Body of pancreas (tissue), 4 donors: ENCODE measurements around the gene PAK6. TPM values are rescaled to one million over a fixed set of nuclear protein-coding genes. Genes with fewer than 3 reads are reported as not detected.

ENCODE experiments used
- ATAC-seq: fragments of 150-250 bp; one replicate; pipeline ENCODE4 v1.9.1; 2016
- DNase-seq, 4 donors: peaks; one replicate each; pipeline ENCODE4 v3.0.0-alpha.2; 2019
- H3K27ac ChIP-seq, 4 donors: fragments of 200-600 bp; sonication (generic); 1 replicate in 3 of 4; 2 replicates in 1 of 4; pipeline versions ENCODE4 v1.5.1 to v1.6.1; 2016 to 2019; ENCODE audit warnings: mild to moderate bottlenecking in 1 of 4, mixed read lengths in 1 of 4, moderate library complexity in 1 of 4
- H3K27me3 ChIP-seq, 2 donors: fragments of 200-600 bp; sonication (generic); one replicate each; pipeline ENCODE4 v1.6.0; 2016; ENCODE audit warnings: mild to moderate bottlenecking in 1 of 2
- H3K36me3 ChIP-seq, 2 donors: fragments of 200-600 bp; sonication (generic); replicated peaks in 1 of 2; 2 replicates each; pipeline ENCODE4 v1.5.1; 2016; ENCODE audit warnings: low read depth in 2 of 2; ENCODE audit not compliant: insufficient read depth in 1 of 2
- H3K4me1 ChIP-seq: fragments of 200-600 bp; sonication (generic); one replicate; pipeline ENCODE4 v1.6.0; 2016
- H3K4me3 ChIP-seq, 2 donors: fragments of 200-600 bp; sonication (generic); 1 replicate in 1 of 2; 2 replicates in 1 of 2; pipeline ENCODE4 v1.5.1; 2016 to 2019
- H3K9me3 ChIP-seq, 3 donors: fragments of 200-600 bp; sonication (generic); 1 replicate in 2 of 3; 2 replicates in 1 of 3; pipeline ENCODE4 v1.5.1; 2016
- POLR2A ChIP-seq, 3 donors: fragments of 450-650 bp; IDR thresholded peaks; one replicate each; pipeline ENCODE4 v1.6.1; 2016; ENCODE audit warnings: antibody characterized with exemption in 3 of 3, mild to moderate bottlenecking in 2 of 3
- WGBS, 2 donors: methylation state at CpG; one replicate each; pipeline ENCODE4 v1.1.5; 2017; 5-methylcytosine and 5-hydroxymethylcytosine counted together
- intact Hi-C: fragments of 100-400 bp; cut with DNase I; formaldehyde crosslinking; loops from one replicate; pipeline ENCODE4 v1.15.1; 2023
- total RNA-seq, 2 donors: library from RNA; depleted of rRNA; stranded (reverse); fragments of >200 nt; gene quantifications; one replicate each; pipeline ENCODE4 v1.1.0, GENCODE V29; 2016
- TF ChIP-seq, protein P1 (sequence below), 7 experiments: fragments of 450-650 bp in 4 of 7; fragments of 200-600 bp in 3 of 7; sonication (generic) in 3 of 7; IDR thresholded peaks; one replicate each; pipeline ENCODE4 v1.5.1; 2016 to 2019; ENCODE audit warnings: antibody characterized with exemption in 7 of 7

PAK6 gene
- total RNA-seq, 2 donors from 2014 or later: 14.8 to 22.4 TPM

DNA sequence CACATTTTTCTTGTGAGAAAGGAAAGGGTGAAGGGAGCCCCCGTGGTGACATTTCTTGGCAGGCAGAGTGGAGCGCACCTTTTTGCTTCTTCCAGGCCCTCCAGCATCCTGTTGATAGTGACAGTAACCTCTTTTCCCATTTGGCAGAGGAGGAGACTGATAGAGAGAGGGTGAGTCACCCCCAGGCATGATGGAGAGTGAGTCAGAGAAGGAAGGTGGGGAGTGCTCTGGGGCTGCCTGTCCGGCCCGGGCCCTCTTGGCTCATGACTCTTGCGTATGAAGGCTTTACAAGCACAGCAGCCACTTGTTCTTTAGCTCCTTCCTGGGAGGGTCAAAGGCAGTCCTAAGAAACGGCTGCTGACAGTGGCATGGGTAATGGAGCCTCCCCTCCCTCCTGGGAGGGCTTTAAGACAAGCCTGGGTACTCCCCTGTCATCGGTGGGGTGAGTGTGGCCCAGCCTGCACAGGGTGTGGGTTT lies 28.0 kb downstream of the PAK6 start:
- WGBS, 2 donors: 73 to 78% methylated on average over 5 to 7 of the region's 7 CpGs
- ATAC-seq (no peak), DNase-seq (peak in 3 of 4 donors; percentile 33 to 55 (median 33))
- Histone ChIP-seq H3K9me3 (no peaks in the 10 kb centered on the region), H3K27ac (no peak overlapping the region), H3K4me3 (no peak overlapping the region), H3K36me3 (no peaks in the 10 kb centered on the region), H3K4me1 (peaks cover 8% of the 10 kb centered on the region), H3K27me3 (no peaks in the 10 kb centered on the region)
- no peak for TF ChIP-seq POLR2A (IDR thresholded peaks at IDR 0.05)
- TF ChIP-seq, protein P1, sequence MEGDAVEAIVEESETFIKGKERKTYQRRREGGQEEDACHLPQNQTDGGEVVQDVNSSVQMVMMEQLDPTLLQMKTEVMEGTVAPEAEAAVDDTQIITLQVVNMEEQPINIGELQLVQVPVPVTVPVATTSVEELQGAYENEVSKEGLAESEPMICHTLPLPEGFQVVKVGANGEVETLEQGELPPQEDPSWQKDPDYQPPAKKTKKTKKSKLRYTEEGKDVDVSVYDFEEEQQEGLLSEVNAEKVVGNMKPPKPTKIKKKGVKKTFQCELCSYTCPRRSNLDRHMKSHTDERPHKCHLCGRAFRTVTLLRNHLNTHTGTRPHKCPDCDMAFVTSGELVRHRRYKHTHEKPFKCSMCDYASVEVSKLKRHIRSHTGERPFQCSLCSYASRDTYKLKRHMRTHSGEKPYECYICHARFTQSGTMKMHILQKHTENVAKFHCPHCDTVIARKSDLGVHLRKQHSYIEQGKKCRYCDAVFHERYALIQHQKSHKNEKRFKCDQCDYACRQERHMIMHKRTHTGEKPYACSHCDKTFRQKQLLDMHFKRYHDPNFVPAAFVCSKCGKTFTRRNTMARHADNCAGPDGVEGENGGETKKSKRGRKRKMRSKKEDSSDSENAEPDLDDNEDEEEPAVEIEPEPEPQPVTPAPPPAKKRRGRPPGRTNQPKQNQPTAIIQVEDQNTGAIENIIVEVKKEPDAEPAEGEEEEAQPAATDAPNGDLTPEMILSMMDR (IDR thresholded peaks at IDR 0.05): no peak
- intact Hi-C loops: no loop called here

DNA sequence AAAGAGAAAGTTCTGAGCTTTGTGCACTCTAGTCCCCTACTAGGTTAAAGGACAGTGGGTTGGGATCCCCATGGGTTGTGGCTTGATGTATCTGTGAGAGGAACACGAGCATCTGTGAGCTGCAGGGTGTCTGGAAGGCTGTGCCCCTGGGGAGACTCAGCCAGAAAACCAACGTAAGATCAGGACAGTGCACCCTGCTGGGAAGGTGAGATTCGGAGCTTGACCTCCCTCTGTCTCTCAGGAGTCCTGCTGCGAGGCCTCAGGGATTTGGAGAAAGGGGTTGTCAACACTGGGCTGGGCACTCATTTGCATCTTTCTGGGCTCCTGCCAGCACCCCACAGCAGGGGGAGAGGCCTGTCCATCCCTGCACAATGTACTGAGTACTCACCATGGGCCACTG lies 28.8 kb downstream of the PAK6 start:
- ATAC-seq (no peak), DNase-seq (no peak)
- H3K27me3 ChIP-seq: no peaks in the 10 kb centered on the region
- 72 to 92% methylated on average over 2 to 3 of the region's 4 CpGs for WGBS, 2 donors
- no peak overlapping the region for H3K27ac ChIP-seq
- no peak overlapping the region for H3K4me3 ChIP-seq
- H3K36me3 ChIP-seq: no peaks in the 10 kb centered on the region
- TF ChIP-seq POLR2A (IDR thresholded peaks at IDR 0.05): no peak
- TF ChIP-seq, protein P1 (IDR thresholded peaks at IDR 0.05): no peak
- peaks cover 8% of the 10 kb centered on the region for H3K4me1 ChIP-seq
- intact Hi-C loops: no loop called here
- H3K9me3 ChIP-seq: no peaks in the 10 kb centered on the region

DNA sequence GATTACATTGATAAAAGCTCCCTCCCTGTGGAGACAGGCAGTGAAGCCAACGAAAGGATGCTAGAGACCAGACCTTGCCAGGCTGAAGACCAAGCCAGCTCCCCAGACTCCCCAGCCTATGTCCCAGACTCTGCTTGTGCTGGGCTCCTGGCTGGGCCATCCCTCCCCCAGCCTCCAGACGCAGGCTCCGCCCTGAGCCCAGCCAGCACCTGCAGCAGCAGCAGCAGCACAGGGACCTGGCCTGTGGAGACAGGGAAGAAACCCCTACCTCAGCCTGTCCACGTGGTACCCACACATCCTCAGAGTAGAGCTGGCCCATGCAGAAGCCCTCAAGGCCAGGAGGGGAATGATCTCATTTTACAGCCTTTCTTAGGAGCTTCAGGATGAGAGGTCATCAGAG lies 30.7 kb downstream of the PAK6 start:
- no peaks in the 10 kb centered on the region for H3K36me3 ChIP-seq
- no peak overlapping the region for H3K27ac ChIP-seq
- no peak overlapping the region for H3K4me3 ChIP-seq
- ATAC-seq: no peak
- intact Hi-C loops: loop anchor here (5.0 to 10.0 kb wide), 2 partner anchors 47 to 225 kb away; no protein-coding TSS in a partner anchor
- no peaks in the 10 kb centered on the region for H3K9me3 ChIP-seq
- WGBS, 2 donors: 84 to 87% methylated on average over 3 to 4 of the region's 4 CpGs
- H3K27me3 ChIP-seq: no peaks in the 10 kb centered on the region
- DNase-seq: no peak
- no peaks in the 10 kb centered on the region for H3K4me1 ChIP-seq
- no peak for TF ChIP-seq POLR2A (IDR thresholded peaks at IDR 0.05)
- TF ChIP-seq, protein P1 (IDR thresholded peaks at IDR 0.05): no peak

DNA sequence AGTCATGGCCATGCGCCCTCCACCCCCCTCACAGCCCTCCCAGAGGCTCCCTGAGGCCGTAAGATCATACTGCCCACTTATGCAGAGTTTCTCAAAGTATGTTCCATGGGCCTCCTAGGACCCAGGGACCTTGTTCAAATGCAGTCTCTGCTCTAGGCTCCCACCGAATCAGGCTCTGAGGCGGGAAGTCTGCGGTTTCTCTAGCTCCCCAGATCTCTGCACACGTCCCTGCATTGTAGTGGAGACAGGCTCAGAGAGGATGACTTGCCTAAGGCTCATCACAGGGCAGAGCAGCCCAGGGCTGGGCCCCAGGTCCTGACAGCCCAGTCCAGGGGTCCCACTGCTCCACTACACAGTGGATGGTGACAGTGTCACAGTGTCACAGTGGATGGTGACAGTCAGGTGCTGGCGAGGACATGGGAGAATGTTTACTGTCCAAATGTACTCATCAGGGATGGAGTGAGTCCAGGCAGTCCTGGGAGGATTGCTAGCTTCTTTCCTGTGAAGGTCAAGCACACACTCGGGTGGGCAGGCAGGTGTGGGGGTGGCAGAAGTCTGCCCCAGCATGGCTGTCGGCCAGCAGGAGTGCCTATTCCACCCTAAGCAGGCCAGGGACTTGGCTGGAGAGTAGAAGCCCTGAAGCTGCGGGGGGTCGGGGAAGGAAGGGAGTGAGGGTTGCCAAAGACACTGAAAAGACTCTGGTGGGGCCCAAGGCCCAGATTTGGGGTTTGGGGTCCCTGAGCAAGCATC lies 31.6 kb downstream of the PAK6 start:
- intact Hi-C loops: loop anchor here (5.0 to 10.0 kb wide), 2 partner anchors 48 to 226 kb away; no protein-coding TSS in a partner anchor
- H3K27me3 ChIP-seq: no peaks in the 10 kb centered on the region
- H3K27ac ChIP-seq: no peak overlapping the region
- TF ChIP-seq, protein P1 (IDR thresholded peaks at IDR 0.05): no peak
- TF ChIP-seq POLR2A (IDR thresholded peaks at IDR 0.05): no peak
- 71 to 82% methylated on average over 11 of the region's 11 CpGs for WGBS, 2 donors
- H3K4me3 ChIP-seq: no peak overlapping the region
- DNase-seq: no peak
- H3K9me3 ChIP-seq: no peaks in the 10 kb centered on the region
- H3K4me1 ChIP-seq: no peaks in the 10 kb centered on the region
- ATAC-seq: no peak
- no peaks in the 10 kb centered on the region for H3K36me3 ChIP-seq
